Stimulated activated CD4-positive, alpha-beta T cell treated with anti-CD3 and anti-CD28 coated beads, Interleukin-1b, Interleukin-23, amount 100 ng/mL, for 24 hours (primary cell): ENCODE results near the gene ATG5.
A peak's percentile ranks its signal among the peaks of the same experiment; 100 is the strongest.

ENCODE experiments used
- DNase-seq, 4 experiments: peaks; one replicate each; pipeline ENCODE4 v3.0.0-alpha.2; 2020; ENCODE audit warnings: low read depth in 4 of 4, low spot score in 1 of 4

ATG5 gene

GRCh38 chr6:106226676-106227075, 98.9 kb downstream of the ATG5 start:
- no peak for DNase-seq

GRCh38 chr6:106225581-106225980, 100.0 kb downstream of the ATG5 start:
- no peak for DNase-seq

GRCh38 chr6:106223300-106223930, 102.1 kb downstream of the ATG5 start:
- peak; percentile 33 to 47 (median 46) for DNase-seq

- DNase-seq: no peak
These were observed 105.1 kb downstream of the ATG5 start for GRCh38 chr6:106220485-106220884.

GRCh38 chr6:106216527-106216926, 109.0 kb downstream of the ATG5 start:
- DNase-seq: no peak

GRCh38 chr6:106215608-106216007, 110.0 kb downstream of the ATG5 start:
- DNase-seq: no peak

GRCh38 chr6:106214531-106214930, 111.0 kb downstream of the ATG5 start:
- DNase-seq: no peak

- no peak for DNase-seq
These were observed 111.8 kb downstream of the ATG5 start for GRCh38 chr6:106213660-106214289.

GRCh38 chr6:106212576-106212975, 113.0 kb downstream of the ATG5 start:
- no peak for DNase-seq

GRCh38 chr6:106206905-106207304, 118.7 kb downstream of the ATG5 start:
- DNase-seq: no peak

GRCh38 chr6:106204961-106205360, 120.6 kb downstream of the ATG5 start:
- DNase-seq: no peak

GRCh38 chr6:106199998-106200397, 125.6 kb downstream of the ATG5 start:
- DNase-seq: no peak

GRCh38 chr6:106199331-106199730, 126.2 kb downstream of the ATG5 start:
- no peak for DNase-seq

GRCh38 chr6:106197441-106197840, 128.1 kb downstream of the ATG5 start:
- no peak for DNase-seq

GRCh38 chr6:106194949-106195921, 130.3 kb downstream of the ATG5 start:
- DNase-seq: no peak

GRCh38 chr6:106192824-106193223, 132.7 kb downstream of the ATG5 start:
- no peak for DNase-seq

GRCh38 chr6:106188104-106188794, 137.3 kb downstream of the ATG5 start:
- no peak for DNase-seq

- no peak for DNase-seq
These were observed 138.1 kb downstream of the ATG5 start for GRCh38 chr6:106187424-106187982.

GRCh38 chr6:106186714-106187113, 138.8 kb downstream of the ATG5 start:
- DNase-seq: no peak

GRCh38 chr6:106186172-106186571, 139.4 kb downstream of the ATG5 start:
- DNase-seq: no peak

GRCh38 chr6:106185615-106186014, 139.9 kb downstream of the ATG5 start:
- DNase-seq: no peak
